Embryonic facial prominence (tissue), 1 donor: ENCODE data around the gene AK1.
"Not testable (repeated sequence)": the region's sequence is repeated elsewhere in the genome, so short reads cannot be mapped to it uniquely, and the experiment has no call there.

ENCODE experiments used
- DNase-seq: peaks from one replicate; pipeline ENCODE4 v3.0.0-alpha.2; 2016; ENCODE audit errors: extremely low spot score

Gene AK1

DNA sequence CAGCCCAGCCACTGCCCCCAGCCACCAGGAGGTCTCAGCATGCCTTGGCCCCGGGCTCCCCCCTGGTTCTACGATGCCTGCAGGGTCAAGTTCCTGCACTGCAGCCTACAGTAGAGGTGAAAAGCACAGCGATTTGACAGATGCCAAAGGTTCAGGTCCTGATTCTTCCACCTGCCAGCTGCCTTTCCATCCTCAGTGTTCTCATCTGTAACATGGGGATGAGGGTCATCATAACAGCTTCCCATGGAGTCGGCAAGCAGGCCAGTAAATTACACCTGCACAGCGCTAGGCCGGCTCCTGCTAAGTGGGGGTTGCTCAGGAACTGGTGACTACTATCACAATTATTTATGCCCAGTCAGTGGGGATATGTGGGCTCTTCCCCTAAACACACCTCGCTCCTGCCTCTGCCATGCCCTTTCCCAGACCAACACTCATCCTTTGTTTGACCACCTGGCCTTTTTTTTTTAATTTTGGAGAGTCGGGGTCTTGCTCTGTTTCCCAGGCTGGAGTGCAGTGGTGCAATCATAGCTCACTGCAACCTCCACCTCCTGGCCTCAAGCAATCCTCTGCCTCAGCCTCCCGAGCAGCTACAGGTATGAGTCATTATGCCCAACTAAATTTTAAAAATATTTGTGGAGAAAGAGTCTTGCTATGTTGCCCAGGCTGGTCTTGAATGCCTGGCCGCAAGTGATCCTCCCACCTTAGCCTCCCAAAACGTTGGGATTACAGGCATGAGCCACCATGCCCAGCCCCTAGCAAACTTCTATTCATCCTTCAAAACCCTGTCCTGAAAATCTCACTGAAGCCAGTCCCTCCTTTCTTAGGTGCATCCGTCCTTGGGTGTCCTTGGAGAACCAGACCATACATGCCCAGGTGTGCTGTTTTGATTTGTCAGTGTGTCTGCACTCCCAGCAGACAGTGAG is 29.4 kb downstream of the AK1 start:
- no peak for DNase-seq

DNA sequence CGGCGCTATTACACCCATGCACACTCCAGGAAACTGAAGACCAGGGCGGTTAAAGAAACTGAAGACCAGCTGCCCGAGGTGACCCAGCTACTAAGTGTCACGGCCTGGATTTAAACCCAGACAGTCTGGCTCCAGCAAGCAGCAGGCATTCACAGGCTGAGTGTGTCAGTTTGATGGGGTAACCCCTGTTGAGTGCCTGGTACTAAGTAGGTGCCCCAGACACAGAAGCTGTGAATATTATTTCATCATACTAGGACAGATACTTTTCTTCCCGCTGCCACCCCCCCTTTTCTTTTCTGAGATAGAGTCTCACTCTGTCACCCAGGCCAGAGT is 30.3 kb downstream of the AK1 start:
- DNase-seq = no peak

- no peak for DNase-seq
These were observed 30.9 kb downstream of the AK1 start for GRCh38 chr9:127846443-127847177.

- not testable (repeated sequence) for DNase-seq
These were observed 31.9 kb downstream of the AK1 start for GRCh38 chr9:127845619-127846018.

DNA sequence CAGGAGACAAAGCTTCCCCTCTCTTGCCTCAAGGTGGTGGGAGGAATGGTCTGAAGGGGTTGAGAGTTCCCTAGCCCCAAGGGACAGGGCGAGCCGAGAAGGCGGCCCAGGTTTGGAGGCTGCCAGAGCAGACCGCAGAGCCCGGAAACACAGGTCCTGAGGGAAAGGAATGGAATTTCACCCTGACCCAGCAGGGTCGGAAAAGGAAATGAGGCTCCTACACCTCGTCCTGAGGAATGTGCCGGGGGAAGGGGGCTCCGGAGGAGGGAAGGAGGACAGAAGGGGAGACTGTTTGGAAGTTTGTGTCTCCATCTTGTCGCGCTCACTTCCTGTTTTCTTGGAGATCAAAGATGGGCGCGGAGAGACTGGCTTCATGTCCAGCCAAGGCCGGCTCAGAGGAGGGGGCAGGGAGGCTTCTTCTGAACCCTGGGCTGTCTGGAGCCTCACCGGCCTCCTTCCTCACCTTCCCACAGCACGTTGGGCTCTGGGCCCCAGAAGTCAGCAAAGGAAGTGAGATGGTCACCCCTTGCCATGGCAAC is 32.6 kb downstream of the AK1 start:
- DNase-seq = no peak

DNA sequence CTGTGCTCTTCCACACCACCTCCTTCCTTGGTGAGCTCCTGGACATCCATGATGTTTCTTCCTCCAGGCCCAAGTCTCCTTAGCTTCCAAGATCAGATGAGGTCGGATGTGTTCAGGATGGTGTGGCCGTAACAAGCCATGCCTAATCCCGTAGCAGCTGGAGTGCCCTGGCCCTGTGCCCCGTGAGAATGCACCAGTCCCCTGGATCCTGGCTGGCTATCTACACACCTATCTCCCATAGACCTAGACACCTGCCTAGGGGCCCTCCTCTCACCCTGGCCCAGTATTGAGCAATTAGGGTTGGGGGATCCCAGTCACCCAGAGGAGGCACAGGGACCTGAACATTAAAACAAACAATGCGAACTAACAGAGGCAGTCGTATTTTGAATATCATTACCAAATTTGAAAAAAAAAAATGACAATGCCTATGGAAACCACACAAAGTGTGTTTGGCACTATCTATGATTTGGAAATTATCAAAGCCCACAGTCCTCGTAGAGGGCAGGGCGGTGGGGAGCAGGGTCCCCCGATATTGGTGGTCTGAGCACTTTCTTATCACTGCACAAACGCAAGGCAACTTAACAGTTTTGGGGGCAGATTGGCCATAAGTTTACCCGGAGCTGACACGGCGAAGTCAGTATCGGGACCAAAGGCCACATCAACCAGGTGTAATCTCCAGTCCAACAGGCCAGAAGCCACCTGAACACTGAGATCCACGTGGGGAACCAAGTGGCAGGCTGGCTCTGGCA is 36.2 kb downstream of the AK1 start:
- no peak for DNase-seq

DNA sequence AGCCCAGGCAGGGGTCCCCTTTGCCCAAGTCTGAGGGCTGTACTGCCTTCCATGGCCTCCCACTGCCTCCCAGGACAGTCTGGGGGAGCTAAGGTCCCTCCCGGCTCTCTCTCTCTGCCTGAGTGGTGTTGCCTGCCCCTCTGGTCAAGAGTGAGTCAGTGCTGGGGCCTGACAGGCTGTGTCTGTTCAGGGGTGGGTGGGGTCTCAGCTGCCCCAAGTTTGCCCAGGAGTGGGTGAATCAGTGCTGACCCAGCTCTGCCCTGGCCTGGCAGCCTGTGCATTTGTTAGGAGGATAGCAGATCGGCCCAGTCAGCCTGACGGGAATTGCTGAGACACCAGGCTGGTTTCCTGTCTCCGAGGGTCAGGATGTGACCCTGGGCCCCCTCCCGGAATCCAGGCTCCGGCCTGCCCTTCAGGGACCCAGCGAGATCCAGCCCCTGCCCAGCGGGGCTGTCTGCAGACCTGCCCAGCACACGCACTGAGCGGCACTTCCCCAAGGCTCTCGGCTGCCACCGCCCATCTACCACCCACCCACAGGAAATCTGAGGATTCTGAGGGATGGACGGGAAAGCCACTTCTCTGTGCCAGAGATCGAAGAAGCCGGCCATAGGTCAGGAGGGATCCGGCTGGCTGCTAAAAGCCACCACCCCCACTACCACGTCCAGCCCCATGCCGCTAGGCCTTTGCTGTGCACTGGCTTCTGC is 38.9 kb downstream of the AK1 start:
- DNase-seq = no peak

GRCh38 chr9:127837346-127837745 is 40.1 kb downstream of the AK1 start:
- DNase-seq = no peak

DNA sequence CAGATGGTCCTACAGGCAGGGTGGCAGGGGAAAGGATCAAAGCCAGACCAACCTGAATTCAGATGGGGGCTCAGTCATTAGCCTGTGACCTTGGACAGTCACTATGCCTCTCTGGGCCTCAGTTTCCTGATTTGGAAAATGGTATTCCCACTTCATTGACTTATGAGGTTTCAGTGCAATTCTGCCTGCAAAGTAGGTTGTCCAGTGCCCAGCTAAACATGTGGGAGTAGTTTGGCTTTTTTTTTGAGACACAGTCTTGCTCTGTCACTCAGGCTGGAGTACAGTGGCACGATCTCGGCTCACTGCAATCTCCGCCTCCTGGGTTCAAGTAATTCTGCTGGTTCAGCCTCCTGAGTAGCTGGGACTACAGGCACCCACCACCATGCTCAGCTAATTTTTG is 40.9 kb downstream of the AK1 start:
- DNase-seq = not testable (repeated sequence)

DNA sequence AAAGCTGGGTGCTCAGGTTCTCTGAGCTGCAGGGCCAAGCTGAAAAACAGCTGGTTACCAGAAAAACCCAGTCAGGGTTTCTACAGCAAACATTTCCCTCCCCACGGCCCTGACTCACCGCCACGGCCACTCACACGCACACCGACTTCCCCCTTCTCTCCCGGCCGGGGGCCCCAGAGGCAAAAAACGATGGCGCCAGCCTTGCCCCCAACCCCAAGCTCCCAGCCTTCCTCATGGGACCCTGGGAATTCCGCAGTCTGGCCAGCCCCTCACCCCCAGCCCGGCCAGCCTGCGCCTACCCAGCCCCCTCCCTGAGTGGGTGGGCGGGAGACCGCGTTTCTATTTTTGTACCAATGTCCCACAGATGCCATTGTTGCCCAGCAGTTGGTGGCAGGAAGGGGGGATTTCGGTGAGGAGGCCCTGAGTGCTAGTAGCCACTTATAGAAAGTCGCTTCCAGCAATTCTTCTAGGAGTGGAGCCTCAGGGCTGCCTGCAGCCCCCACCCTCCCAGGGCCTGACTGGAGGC is 41.4 kb downstream of the AK1 start:
- no peak for DNase-seq

DNA sequence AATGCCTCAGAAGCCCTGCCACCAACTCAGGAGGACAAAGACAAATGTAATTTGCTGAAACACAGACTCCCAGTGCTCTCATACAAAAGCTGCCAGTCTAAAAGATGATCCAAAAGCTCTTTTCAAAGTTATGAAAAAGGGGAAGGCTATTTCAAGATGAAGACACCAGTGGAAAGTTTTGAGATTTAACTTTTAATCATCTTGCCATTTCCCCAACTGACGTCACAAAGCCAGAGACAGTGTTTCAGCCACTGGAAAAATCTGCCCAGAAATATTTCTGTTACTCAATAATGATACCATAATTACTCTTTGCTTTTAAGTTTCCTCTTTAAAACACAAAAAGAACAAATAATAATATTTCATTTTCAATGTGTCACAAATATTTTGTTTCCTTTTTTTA is 43.9 kb downstream of the AK1 start:
- DNase-seq = no peak

GRCh38 chr9:127832248-127832647 is 45.2 kb downstream of the AK1 start:
- DNase-seq = no peak

DNA sequence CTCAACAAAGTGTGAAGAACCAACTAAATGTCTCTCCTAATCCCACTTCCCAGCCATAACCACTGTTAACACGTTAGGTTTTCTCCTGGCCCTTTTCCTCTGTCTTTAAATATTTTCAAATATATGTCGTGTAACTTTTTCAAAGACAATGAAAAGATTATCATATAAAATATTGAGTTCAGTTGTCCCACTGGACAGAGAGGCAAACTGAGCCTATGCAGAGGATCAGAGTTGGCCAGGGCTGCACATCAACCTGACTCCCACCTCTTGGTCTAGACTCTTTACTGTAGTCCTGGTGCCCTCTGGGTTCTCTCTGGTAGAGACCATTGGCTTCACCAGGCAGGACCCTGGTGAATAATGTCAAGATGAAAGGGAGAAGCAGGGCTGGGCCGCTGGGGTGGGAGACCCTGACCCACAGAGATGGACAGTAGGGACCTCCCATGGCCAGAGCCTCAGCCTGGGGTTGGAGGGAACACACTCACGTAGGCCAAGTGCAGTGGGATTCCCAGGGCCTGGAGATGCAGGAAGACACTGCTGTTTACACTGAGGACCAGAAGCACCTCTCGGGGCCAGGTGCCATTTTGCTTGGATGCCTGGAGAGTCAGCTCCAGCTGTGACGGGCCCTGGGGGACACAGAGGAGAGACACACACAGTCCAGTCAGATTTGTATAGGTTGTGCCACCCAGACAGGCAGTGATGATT is 48.1 kb downstream of the AK1 start:
- no peak for DNase-seq

DNA sequence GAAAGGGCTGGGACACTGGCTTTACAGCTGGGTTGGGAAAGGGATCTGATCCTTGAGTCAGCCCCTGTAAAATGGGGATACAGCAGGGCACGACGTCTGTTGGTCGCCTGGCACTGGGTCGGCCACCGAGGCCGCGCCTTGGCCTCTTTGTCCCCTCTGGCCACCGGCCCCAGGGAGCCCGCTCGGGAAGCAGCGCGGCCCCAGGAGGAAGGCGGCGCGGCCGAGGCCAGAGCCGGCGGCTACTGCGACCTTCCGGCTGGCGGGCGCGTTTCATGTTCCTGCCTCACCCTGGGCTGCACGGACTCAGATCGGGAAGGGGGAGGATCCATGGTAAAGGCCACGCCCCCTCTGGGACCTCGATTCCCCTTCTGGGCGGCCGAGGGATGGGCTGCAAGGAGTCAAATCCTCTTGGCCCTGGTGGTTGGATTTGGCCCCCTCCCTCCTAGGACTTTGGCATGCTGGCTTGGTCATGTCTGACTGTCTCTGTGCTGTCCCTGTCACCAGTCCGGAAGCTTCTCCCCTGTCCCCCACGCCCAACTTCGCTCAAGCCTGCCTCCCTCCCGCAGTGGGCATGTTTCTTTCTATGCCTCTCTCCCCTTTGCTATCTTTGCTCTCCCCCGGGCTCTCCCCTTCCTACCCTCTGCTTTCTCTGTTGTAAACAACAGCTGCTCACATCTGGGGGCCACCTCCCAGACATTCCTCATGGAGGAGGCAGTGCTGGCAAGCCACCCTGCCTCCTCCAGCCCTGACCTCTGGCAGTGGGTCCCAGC is 49.0 kb downstream of the AK1 start:
- no peak for DNase-seq

DNA sequence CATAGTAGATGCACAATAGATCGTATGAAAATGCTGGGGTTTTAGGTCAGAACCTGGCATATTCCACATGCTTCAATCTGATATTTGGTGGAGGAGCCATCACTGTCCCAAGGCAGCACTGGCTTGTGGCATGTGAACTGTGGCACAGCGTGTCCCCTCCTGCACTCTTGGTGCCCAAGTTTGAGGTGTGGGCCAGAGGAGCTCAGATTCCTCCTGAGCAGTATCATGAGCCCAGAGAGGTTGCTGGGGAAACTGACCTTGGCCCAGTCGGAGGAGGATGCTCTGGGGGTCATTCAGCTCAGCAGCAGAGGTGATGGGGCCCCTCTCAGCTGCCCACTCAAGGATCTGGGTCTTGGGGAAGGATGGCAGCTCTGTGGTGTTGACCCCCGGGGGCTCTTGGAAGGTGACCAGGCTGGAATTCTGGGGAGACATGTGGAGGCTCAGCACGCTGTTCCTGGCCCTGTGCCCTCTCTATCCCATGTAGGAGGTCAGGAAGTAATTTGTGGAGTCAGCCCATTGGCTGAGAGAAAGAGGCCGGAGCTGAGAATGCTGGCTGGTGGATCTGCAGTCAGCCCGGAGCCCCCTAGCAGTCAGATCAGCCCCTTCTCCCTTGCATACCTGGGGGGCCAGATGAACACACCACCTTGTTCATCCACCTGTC is 51.1 kb downstream of the AK1 start:
- no peak for DNase-seq

DNA sequence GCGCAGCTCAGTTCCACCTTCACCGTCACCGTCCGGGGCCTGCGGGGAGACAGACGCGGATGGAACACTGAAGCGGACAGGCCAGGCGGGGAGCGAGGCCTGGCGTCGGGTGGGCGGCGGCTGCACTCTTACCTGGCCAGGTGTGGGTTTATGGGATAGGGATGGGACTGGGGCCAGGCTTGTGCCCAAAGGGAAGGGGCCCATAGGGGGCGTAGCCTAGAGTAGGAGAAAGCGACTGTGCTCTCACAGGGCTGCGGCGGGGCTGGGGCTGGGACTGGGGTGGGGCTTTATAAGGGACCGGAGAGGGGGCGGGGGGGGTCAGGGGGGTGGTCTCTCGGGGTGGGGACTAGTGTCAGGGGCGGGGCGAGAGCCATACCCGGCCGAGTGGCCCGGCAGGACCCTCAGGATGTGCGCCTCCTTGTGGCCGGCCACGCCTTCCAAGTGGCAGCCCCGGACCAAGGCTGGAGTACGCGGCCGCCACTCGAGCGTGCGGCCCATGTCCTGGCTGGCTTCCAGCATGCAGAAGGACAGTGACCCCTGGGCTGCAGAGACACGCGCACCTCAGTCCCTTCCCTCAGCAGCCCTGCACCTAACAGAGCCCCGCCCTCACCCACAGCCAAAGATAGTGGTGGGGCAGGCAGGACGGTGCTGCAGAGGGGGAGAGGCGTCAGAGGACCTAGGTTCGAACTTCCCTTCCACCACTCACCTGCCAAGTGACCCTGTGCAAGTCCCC is 52.0 kb downstream of the AK1 start:
- DNase-seq = no peak

- no peak for DNase-seq
These were observed 55.4 kb downstream of the AK1 start for GRCh38 chr9:127822108-127822507.

DNA sequence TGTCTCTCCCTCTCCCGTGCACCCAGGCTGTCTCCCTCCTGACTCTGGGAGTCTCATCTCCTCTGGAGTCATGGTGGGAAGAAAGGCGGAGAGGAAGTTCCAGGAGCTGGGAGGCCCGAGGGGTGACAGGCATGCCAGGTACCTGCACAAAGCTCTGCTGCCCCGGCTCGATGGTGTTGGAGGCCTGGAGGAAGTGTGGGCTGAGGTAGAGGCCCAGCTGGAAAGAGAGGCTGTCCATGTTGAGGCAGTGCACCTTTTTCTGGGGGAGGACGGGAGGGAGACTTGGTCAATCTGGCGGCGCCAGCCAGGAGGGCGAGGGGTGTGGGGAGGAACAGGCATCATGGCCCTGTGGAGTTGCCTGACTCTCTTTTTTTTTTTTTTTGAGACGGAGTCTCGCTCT is 58.9 kb downstream of the AK1 start:
- no peak for DNase-seq
